Hematopoietic multipotent progenitor cell treated with erythropoietin and hydrocortisone succinate and interleukin-3 and kit ligand, for 8 days (in vitro differentiated cells): ENCODE results near the gene TMEM255B.
A peak's percentile ranks its signal among the peaks of the same experiment; 100 is the strongest.
"Not testable (repeated sequence)": the region's sequence is repeated elsewhere in the genome, so short reads cannot be mapped to it uniquely, and the experiment has no call there.

ENCODE experiments used
- DNase-seq: peaks from one replicate; pipeline ENCODE4 v3.0.0-alpha.2; 2015

TMEM255B gene

GRCh38 chr13:113770441-113770840, 11.4 kb downstream of the TMEM255B start:
- no peak for DNase-seq

- DNase-seq: no peak
Observed at GRCh38 chr13:113770937-113771336, 11.9 kb downstream of the TMEM255B start.

- DNase-seq: peak; percentile 12
Observed at GRCh38 chr13:113771709-113772331, 12.8 kb downstream of the TMEM255B start.

- no peak for DNase-seq
Observed at GRCh38 chr13:113774177-113775107, 15.4 kb downstream of the TMEM255B start.

GRCh38 chr13:113775451-113776145, 16.6 kb downstream of the TMEM255B start:
- no peak for DNase-seq

- DNase-seq: no peak
Observed at GRCh38 chr13:113776231-113777125, 17.5 kb downstream of the TMEM255B start.

GRCh38 chr13:113777311-113778260, 18.6 kb downstream of the TMEM255B start:
- DNase-seq: peak; percentile 6

GRCh38 chr13:113781571-113781970, 22.5 kb downstream of the TMEM255B start:
- no peak for DNase-seq

- DNase-seq: no peak
Observed at GRCh38 chr13:113782472-113782871, 23.4 kb downstream of the TMEM255B start.

- DNase-seq: no peak
Observed at GRCh38 chr13:113783200-113783881, 24.3 kb downstream of the TMEM255B start.

GRCh38 chr13:113783966-113784644, 25.1 kb downstream of the TMEM255B start:
- DNase-seq: no peak

GRCh38 chr13:113784645-113785024, 25.6 kb downstream of the TMEM255B start:
- no peak for DNase-seq

GRCh38 chr13:113785051-113786010, 26.3 kb downstream of the TMEM255B start:
- no peak for DNase-seq

GRCh38 chr13:113786262-113786841, 27.3 kb downstream of the TMEM255B start:
- no peak for DNase-seq

- no peak for DNase-seq
Observed at GRCh38 chr13:113787694-113788093, 28.7 kb downstream of the TMEM255B start.

GRCh38 chr13:113788413-113789135, 29.5 kb downstream of the TMEM255B start:
- no peak for DNase-seq

GRCh38 chr13:113789167-113789566, 30.1 kb downstream of the TMEM255B start:
- no peak for DNase-seq

GRCh38 chr13:113789931-113790330, 30.9 kb downstream of the TMEM255B start:
- DNase-seq: not testable (repeated sequence)
